Thoracic aorta (tissue), 2 donors: ENCODE results near the gene C16orf96. TPM values are rescaled to one million over a fixed set of nuclear protein-coding genes. Genes with fewer than 3 reads are reported as not detected.

Source experiments
- ATAC-seq: fragments of 150-250 bp; one replicate; pipeline ENCODE4 v1.8.0; 2017; ENCODE audit warnings: low read depth; ENCODE audit not compliant: insufficient number of reproducible peaks, low FRiP score
- DNase-seq: peaks from one replicate; pipeline ENCODE4 v3.0.0-alpha.2; 2020; ENCODE audit warnings: low spot score
- H3K27ac ChIP-seq, 2 donors: fragments of 200-600 bp; sonication (generic); 1 replicate in 1 of 2; 2 replicates in 1 of 2; pipeline ENCODE4 v1.5.1; 2016; ENCODE audit warnings: mild to moderate bottlenecking in 2 of 2, moderate library complexity in 2 of 2
- H3K27me3 ChIP-seq: fragments of 200-600 bp; sonication (generic); replicated peaks from 2 replicates; pipeline ENCODE4 v1.6.0; 2016; ENCODE audit warnings: mild to moderate bottlenecking; ENCODE audit not compliant: insufficient read depth
- H3K36me3 ChIP-seq: fragments of 200-600 bp; sonication (generic); one replicate; pipeline ENCODE4 v1.5.1; 2016
- H3K4me1 ChIP-seq, 2 donors: fragments of 200-600 bp; sonication (generic); 1 replicate in 1 of 2; 2 replicates in 1 of 2; pipeline versions ENCODE4 v1.5.1 to v1.6.0; 2016; ENCODE audit warnings: low read depth in 2 of 2, mild to moderate bottlenecking in 1 of 2; ENCODE audit not compliant: control insufficient read depth in 1 of 2
- H3K4me3 ChIP-seq: fragments of 200-600 bp; sonication (generic); 2 replicates; pipeline ENCODE4 v1.5.1; 2016; ENCODE audit warnings: mild to moderate bottlenecking
- H3K9me3 ChIP-seq: fragments of 200-600 bp; sonication (generic); 2 replicates; pipeline ENCODE4 v1.5.1; 2016
- CTCF ChIP-seq: fragments of 200-600 bp; sonication (generic); IDR thresholded peaks from one replicate; pipeline ENCODE4 v1.5.1; 2019; ENCODE audit warnings: antibody characterized with exemption
- total RNA-seq, 2 donors: library from RNA; depleted of rRNA; stranded (reverse); fragments of >200 nt; gene quantifications; one replicate each; pipeline versions ENCODE4 v1.1.0 to v1.2.3, GENCODE V29; 2016

Gene C16orf96
- total RNA-seq, 2 donors from 2014 or later: not detected

DNA sequence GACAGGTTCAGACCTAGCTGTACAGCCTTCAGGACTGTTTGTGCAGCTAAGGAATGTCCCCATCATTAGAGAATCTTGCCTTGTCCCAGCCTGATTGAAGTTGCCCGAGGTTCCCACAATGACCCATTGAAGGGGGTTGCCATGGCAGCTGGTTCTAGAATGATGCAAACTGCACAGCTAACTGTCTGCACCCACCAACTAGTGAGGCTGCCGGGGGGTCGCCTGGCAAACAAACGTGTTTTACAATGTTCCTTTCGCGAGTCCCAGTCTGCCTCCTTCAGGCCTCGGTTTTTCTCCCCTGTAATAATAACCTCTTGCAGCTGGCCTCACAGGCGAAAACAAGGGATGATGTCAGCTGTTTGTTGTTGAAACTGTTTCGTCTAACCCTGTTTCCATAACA is 5.5 kb downstream of the C16orf96 start:
- no peak for DNase-seq
- H3K36me3 ChIP-seq: no peaks in the 10 kb centered on the region
- no peak for TF ChIP-seq CTCF
- no peaks in the 10 kb centered on the region for H3K9me3 ChIP-seq
- no peak for ATAC-seq
- H3K27me3 ChIP-seq: no peaks in the 10 kb centered on the region
- H3K4me1 ChIP-seq: no peaks in the 10 kb centered on the region
- H3K27ac ChIP-seq: no peak overlapping the region
- H3K4me3 ChIP-seq: no peak overlapping the region

- H3K4me3 ChIP-seq: no peak overlapping the region
- DNase-seq (no peak), ATAC-seq (no peak)
- TF ChIP-seq CTCF: no peak
- H3K9me3 ChIP-seq: no peaks in the 10 kb centered on the region
- H3K36me3 ChIP-seq: no peaks in the 10 kb centered on the region
- H3K27me3 ChIP-seq: no peaks in the 10 kb centered on the region
- H3K4me1 ChIP-seq: no peaks in the 10 kb centered on the region
- H3K27ac ChIP-seq: no peak overlapping the region
Observed at GRCh38 chr16:4564661-4565267, 8.6 kb downstream of the C16orf96 start.

- ATAC-seq (no peak), DNase-seq (no peak)
- Histone ChIP-seq H3K27me3 (no peaks in the 10 kb centered on the region), H3K36me3 (no peaks in the 10 kb centered on the region), H3K4me1 (no peaks in the 10 kb centered on the region), H3K27ac (no peak overlapping the region), H3K4me3 (no peak overlapping the region), H3K9me3 (no peaks in the 10 kb centered on the region)
- TF ChIP-seq CTCF: no peak
Observed at GRCh38 chr16:4566144-4566543, 10.0 kb downstream of the C16orf96 start.

DNA sequence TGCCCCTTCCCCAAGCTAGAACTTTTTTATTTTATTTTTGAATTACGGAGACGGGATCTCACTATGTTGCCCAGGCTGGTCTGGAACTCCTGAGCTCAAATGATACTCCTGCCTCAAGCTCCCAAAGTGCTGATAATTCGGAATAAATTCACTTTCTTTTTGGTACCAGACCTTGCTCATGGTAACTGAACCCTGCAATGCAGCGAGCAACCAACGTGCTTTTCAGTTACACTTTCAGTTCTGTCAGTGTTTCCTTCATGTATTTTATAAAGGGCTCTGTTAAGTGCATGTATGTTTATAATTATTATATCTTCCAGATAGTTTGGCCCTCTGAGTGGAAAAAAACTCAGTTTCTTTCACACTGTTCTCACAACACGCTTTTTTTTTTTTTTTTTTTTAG is 13.9 kb downstream of the C16orf96 start:
- Histone ChIP-seq H3K36me3 (no peaks in the 10 kb centered on the region), H3K9me3 (no peaks in the 10 kb centered on the region), H3K4me3 (no peak overlapping the region), H3K27me3 (no peaks in the 10 kb centered on the region), H3K27ac (no peak overlapping the region), H3K4me1 (no peaks in the 10 kb centered on the region)
- ATAC-seq (no peak), DNase-seq (no peak)
- no peak for TF ChIP-seq CTCF

- no peaks in the 10 kb centered on the region for H3K36me3 ChIP-seq
- no peaks in the 10 kb centered on the region for H3K9me3 ChIP-seq
- H3K27ac ChIP-seq: no peak overlapping the region
- no peaks in the 10 kb centered on the region for H3K4me1 ChIP-seq
- ATAC-seq (no peak), DNase-seq (no peak)
- no peak for TF ChIP-seq CTCF
- no peaks in the 10 kb centered on the region for H3K27me3 ChIP-seq
- H3K4me3 ChIP-seq: no peak overlapping the region
Observed at GRCh38 chr16:4570688-4571321, 14.7 kb downstream of the C16orf96 start.
